GM12878 (cell line): ENCODE results near the gene IFNGR2. TPM values are rescaled to one million over a fixed set of nuclear protein-coding genes. Genes with fewer than 3 reads are reported as not detected.

Source experiments
- ATF7 ChIP-seq: fragments of 450-650 bp; IDR thresholded peaks from 2 replicates; pipeline ENCODE4 v1.6.1; 2016; ENCODE audit warnings: low read depth, mild to moderate bottlenecking
- BCL11A ChIP-seq: IDR thresholded peaks from 2 replicates; pipeline ENCODE4 v1.6.1; 2011; ENCODE audit warnings: low read depth, low read length
- BHLHE40 ChIP-seq, 2 experiments: fragments of 450-650 bp in 1 of 2; IDR thresholded peaks; 2 replicates each; pipeline ENCODE4 v1.6.1; 2011 to 2017; ENCODE audit warnings: low read depth in 2 of 2, borderline replicate concordance in 1 of 2, improper control_type of control experiment in 1 of 2, low read length in 1 of 2, mild to moderate bottlenecking in 1 of 2
- CBFB ChIP-seq: IDR thresholded peaks from 2 replicates; pipeline ENCODE4 v1.6.1; 2016; ENCODE audit warnings: antibody characterized with exemption, low read depth
- CHD2 ChIP-seq: IDR thresholded peaks from 2 replicates; pipeline ENCODE4 v1.6.1; 2011; ENCODE audit warnings: low read depth, low read length, improper control_type of control experiment, borderline replicate concordance
- CREM ChIP-seq: IDR thresholded peaks from 2 replicates; pipeline ENCODE4 v1.6.1; 2014; ENCODE audit warnings: antibody characterized with exemption, low read depth
- DPF2 ChIP-seq: fragments of 450-650 bp; IDR thresholded peaks from 2 replicates; pipeline ENCODE4 v1.6.1; 2017; ENCODE audit warnings: mild to moderate bottlenecking
- EGR1 ChIP-seq, 2 experiments: IDR thresholded peaks; 1 replicate in 1 of 2; 2 replicates in 1 of 2; pipeline ENCODE4 v1.6.1; 2011 to 2012; ENCODE audit warnings: low read depth in 2 of 2, low read length in 2 of 2, borderline replicate concordance in 1 of 2, mild to moderate bottlenecking in 1 of 2, moderate library complexity in 1 of 2
- ELK1 ChIP-seq: IDR thresholded peaks from 2 replicates; pipeline ENCODE4 v1.6.1; 2012; ENCODE audit warnings: low read depth, low read length, improper control_type of control experiment
- GATAD2B ChIP-seq: fragments of 450-650 bp; conservative IDR thresholded peaks from 2 replicates; pipeline ENCODE4 v1.6.1; 2017; ENCODE audit warnings: low read depth, mild to moderate bottlenecking, moderate library complexity
- HDGF ChIP-seq: fragments of 450-650 bp; IDR thresholded peaks from 2 replicates; pipeline ENCODE4 v1.6.1; 2016; ENCODE audit warnings: antibody characterized with exemption
- IKZF2 ChIP-seq, 2 experiments: fragments of 450-650 bp; IDR thresholded peaks; 2 replicates each; pipeline ENCODE4 v1.6.1; 2017; ENCODE audit warnings: mild to moderate bottlenecking in 2 of 2, moderate library complexity in 2 of 2
- JUND ChIP-seq: IDR thresholded peaks from 2 replicates; pipeline ENCODE4 v1.6.1; 2012; ENCODE audit warnings: low read depth, mild to moderate bottlenecking, low read length, improper control_type of control experiment, moderate library complexity
- MEF2A ChIP-seq: IDR thresholded peaks from 2 replicates; pipeline ENCODE4 v1.6.1; 2011; ENCODE audit warnings: low read depth, mild to moderate bottlenecking, low read length, moderate library complexity; ENCODE audit not compliant: insufficient read depth
- MEF2B ChIP-seq: fragments of 450-650 bp; IDR thresholded peaks from 2 replicates; pipeline ENCODE4 v1.6.1; 2018; ENCODE audit warnings: mild to moderate bottlenecking, moderate library complexity; ENCODE audit not compliant: partially characterized antibody, poor library complexity, severe bottlenecking
- NFXL1 ChIP-seq: fragments of 450-650 bp; IDR thresholded peaks from 2 replicates; pipeline ENCODE4 v1.6.1; 2017; ENCODE audit warnings: antibody characterized with exemption, mild to moderate bottlenecking, borderline replicate concordance
- PAX5 ChIP-seq: IDR thresholded peaks from 2 replicates; pipeline ENCODE4 v1.6.1; 2011; ENCODE audit warnings: low read depth, low read length, borderline replicate concordance
- PAX8 ChIP-seq: fragments of 450-650 bp; IDR thresholded peaks from 2 replicates; pipeline ENCODE4 v1.6.1; 2017; ENCODE audit warnings: mild to moderate bottlenecking, moderate library complexity
- PML ChIP-seq: IDR thresholded peaks from 2 replicates; pipeline ENCODE4 v1.6.1; 2012; ENCODE audit warnings: low read length, inconsistent platforms
- POLR2AphosphoS2 ChIP-seq: IDR thresholded peaks from 2 replicates; pipeline ENCODE4 v1.6.1; 2011; ENCODE audit warnings: low read depth, mild to moderate bottlenecking, low read length, improper control_type of control experiment, moderate library complexity
- RCOR1 ChIP-seq: conservative IDR thresholded peaks from 2 replicates; pipeline ENCODE4 v1.6.1; 2012; ENCODE audit warnings: low read depth, low read length, improper control_type of control experiment
- RELA ChIP-seq: fragments of 450-650 bp; IDR thresholded peaks from 2 replicates; pipeline ENCODE4 v1.8.0; 2014; ENCODE audit warnings: borderline replicate concordance; ENCODE audit not compliant: partially characterized antibody
- SMAD5 ChIP-seq: IDR thresholded peaks from 2 replicates; pipeline ENCODE4 v1.6.1; 2016; ENCODE audit warnings: antibody characterized with exemption, low read depth
- TAF1 ChIP-seq: IDR thresholded peaks from 2 replicates; pipeline ENCODE4 v1.6.1; 2011; ENCODE audit warnings: mild to moderate bottlenecking, low read depth, low read length, borderline replicate concordance
- TCF12 ChIP-seq: IDR thresholded peaks from 2 replicates; pipeline ENCODE4 v1.6.1; 2011; ENCODE audit warnings: low read depth, mild to moderate bottlenecking, low read length
- WRNIP1 ChIP-seq: IDR thresholded peaks from 2 replicates; pipeline ENCODE4 v1.6.1; 2011; ENCODE audit warnings: low read depth, low read length, improper control_type of control experiment, borderline replicate concordance
- YY1 ChIP-seq: IDR thresholded peaks from 2 replicates; pipeline ENCODE4 v1.6.1; 2011; ENCODE audit warnings: low read depth, mild to moderate bottlenecking, low read length
- ZBED1 ChIP-seq: IDR thresholded peaks from 2 replicates; pipeline ENCODE4 v1.6.1; 2016; ENCODE audit warnings: borderline replicate concordance
- polyA plus RNA-seq, 11 experiments: library from polyadenylated mRNA; depleted of rRNA in 4 of 11; unstranded in 6 of 11; stranded (reverse) in 5 of 11; fragments of >200 nt; fragmentation: Nextera tagmentation in 4 of 11; fragmentation: Illumina TruSeq in 1 of 11; extraction: Ambion mirVana in 4 of 11; extraction: Trizol in 1 of 11; gene quantifications; 1 replicate in 1 of 11; 2 replicates in 10 of 11; pipeline versions ENCODE4 v1.2.1 to v1.2.3, GENCODE V29; 2011 to 2016; ENCODE audit warnings: inconsistent platforms in 2 of 11, missing spikeins in 2 of 11, low read depth in 1 of 11
- total RNA-seq, 4 experiments: library from RNA; depleted of rRNA in 3 of 4; stranded (reverse); fragments of >200 nt in 3 of 4; fragmentation: Illumina TruSeq in 1 of 4; extraction: Trizol in 1 of 4; gene quantifications; 2 replicates each; pipeline versions ENCODE4 v1.2.1 to v1.2.3, GENCODE V29; 2013 to 2021
- TF ChIP-seq, protein P1 (sequence below), 3 experiments: IDR thresholded peaks in 2 of 3; conservative IDR thresholded peaks in 1 of 3; 2 replicates each; pipeline ENCODE4 v1.5.1; 2011; ENCODE audit warnings: low read depth in 3 of 3, low read length in 3 of 3, mild to moderate bottlenecking in 3 of 3, control low read depth in 2 of 3, moderate library complexity in 2 of 3, inconsistent platforms in 1 of 3, mixed read lengths in 1 of 3; ENCODE audit not compliant: control insufficient read depth in 2 of 3, insufficient read depth in 1 of 3; ENCODE audit errors: extremely low read depth in 1 of 3

Gene IFNGR2
- total and polyA plus RNA-seq, 10 of the 15 experiments (the other 5 are each of a cell fraction or from before 2014, with no cell fraction given) = 23.6 to 98.8 (median 77.0) TPM

DNA sequence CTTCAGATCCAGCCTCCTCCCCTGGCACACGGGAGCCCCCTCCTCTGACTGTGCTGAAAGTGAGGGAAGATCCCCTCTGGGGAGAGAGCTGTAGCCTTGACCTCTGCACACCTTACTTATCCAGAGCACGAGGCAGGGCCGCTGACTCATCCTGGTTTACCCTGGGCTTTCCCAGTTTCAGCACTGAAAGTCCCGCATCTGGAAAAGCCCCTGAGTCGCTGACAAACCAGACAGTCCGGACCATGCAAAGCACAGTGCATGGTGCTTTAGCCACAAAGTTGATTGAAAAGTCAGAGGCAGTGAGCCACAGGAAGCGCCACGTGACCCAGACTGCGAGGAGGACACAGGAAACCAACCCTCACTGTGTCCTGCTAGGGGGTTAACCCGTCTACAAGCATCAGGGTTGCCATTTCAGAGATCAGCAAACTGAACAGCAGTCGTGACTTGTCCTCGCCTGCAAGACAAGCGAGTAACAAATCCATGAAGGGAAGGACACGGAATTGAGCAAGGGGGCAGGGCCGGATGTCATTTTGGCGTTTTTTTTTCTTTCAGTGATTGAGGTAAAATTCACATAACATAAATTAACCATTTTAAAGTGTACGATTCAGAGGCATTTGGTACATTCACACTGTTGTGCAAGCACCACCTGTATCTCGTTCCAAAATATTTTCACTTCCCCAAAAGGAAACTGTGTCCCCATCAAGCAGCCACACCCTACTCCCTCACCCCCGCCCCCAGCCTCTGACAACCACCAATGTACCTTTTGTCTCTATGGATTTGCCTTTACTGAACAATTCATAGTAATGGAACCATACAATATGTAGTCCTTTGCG, 19.9 kb upstream of the IFNGR2 start (continued):
- 0 out of 2 replicates have a peak, but pooled peaks have one; percentile 39 for TF ChIP-seq ELK1
- TF ChIP-seq YY1 = peak; percentile 60; the same call in 1 of the 2 replicates
- TF ChIP-seq CREM = peak; percentile 87
- TF ChIP-seq, protein P1, sequence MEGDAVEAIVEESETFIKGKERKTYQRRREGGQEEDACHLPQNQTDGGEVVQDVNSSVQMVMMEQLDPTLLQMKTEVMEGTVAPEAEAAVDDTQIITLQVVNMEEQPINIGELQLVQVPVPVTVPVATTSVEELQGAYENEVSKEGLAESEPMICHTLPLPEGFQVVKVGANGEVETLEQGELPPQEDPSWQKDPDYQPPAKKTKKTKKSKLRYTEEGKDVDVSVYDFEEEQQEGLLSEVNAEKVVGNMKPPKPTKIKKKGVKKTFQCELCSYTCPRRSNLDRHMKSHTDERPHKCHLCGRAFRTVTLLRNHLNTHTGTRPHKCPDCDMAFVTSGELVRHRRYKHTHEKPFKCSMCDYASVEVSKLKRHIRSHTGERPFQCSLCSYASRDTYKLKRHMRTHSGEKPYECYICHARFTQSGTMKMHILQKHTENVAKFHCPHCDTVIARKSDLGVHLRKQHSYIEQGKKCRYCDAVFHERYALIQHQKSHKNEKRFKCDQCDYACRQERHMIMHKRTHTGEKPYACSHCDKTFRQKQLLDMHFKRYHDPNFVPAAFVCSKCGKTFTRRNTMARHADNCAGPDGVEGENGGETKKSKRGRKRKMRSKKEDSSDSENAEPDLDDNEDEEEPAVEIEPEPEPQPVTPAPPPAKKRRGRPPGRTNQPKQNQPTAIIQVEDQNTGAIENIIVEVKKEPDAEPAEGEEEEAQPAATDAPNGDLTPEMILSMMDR (IDR thresholded peaks at IDR 0.05 in 2 of 3, conservative IDR thresholded peaks at IDR 0.05 in 1 of 3; ENCODE audit: control insufficient read depth in 2 of 3, extremely low read depth in 1 of 3, insufficient read depth in 1 of 3, low read depth in 3 of 3, low read length in 3 of 3) = no peak
- 0 out of 2 replicates have a peak, but pooled peaks have one; percentile 13 for TF ChIP-seq MEF2A
- TF ChIP-seq ZBED1 = peak; percentile 64; the same call in 1 of the 2 replicates
- no peak for TF ChIP-seq PAX8
- 0 out of 3 replicates have a peak, but pooled peaks of 1 of the 2 experiments have one; percentile 26 for TF ChIP-seq EGR1 (IDR thresholded peaks at IDR 0.05; ENCODE audit: borderline replicate concordance in 1 of 2, low read depth in 2 of 2, low read length in 2 of 2)
- peak; percentile 97 for TF ChIP-seq BHLHE40 (IDR thresholded peaks at IDR 0.05; ENCODE audit: borderline replicate concordance in 1 of 2, low read depth in 2 of 2, low read length in 1 of 2)
- TF ChIP-seq TAF1 = peak; percentile 67; the same call in 1 of the 2 replicates
- peak; percentile 80; the same call in 1 of the 2 replicates for TF ChIP-seq JUND
- peak; percentile 73 for TF ChIP-seq CBFB
- TF ChIP-seq SMAD5 = peak; percentile 59
- TF ChIP-seq ATF7 = peak; percentile 81
- TF ChIP-seq WRNIP1 = no peak
- peak; percentile 74; the same call in 1 of the 2 replicates for TF ChIP-seq POLR2AphosphoS2
- no peak for TF ChIP-seq NFXL1
- peak; percentile 72 for TF ChIP-seq TCF12
- no peak for TF ChIP-seq HDGF
- peak; percentile 61 for TF ChIP-seq BCL11A
- peak; percentile 79 for TF ChIP-seq GATAD2B
- TF ChIP-seq RELA = peak; percentile 99
- TF ChIP-seq PML = peak; percentile 83
- TF ChIP-seq MEF2B = peak; percentile 75
- peak; percentile 89 for TF ChIP-seq DPF2
- 0 out of 2 replicates have a peak, but pooled peaks have one; percentile 23 for TF ChIP-seq RCOR1
- TF ChIP-seq PAX5 = peak; percentile 79; the same call in 1 of the 2 replicates
- peak; percentile 99 for TF ChIP-seq IKZF2 (IDR thresholded peaks at IDR 0.05)
- TF ChIP-seq CHD2 = peak; percentile 86
